ENCODE data around the gene KCTD21.

GRCh38 chr11:78170874-78171549, 17.4 kb downstream of the KCTD21 start:
- TF ChIP-seq EZH2 (IDR thresholded peaks at IDR 0.05; ENCODE audit: borderline replicate concordance, low read length) = no peak
- no peak for TF ChIP-seq CTCF (IDR thresholded peaks at IDR 0.05; ENCODE audit: low read length)

Data from OCI-LY1 (cell line).